ENCODE data around the gene RNASEL.

DNA sequence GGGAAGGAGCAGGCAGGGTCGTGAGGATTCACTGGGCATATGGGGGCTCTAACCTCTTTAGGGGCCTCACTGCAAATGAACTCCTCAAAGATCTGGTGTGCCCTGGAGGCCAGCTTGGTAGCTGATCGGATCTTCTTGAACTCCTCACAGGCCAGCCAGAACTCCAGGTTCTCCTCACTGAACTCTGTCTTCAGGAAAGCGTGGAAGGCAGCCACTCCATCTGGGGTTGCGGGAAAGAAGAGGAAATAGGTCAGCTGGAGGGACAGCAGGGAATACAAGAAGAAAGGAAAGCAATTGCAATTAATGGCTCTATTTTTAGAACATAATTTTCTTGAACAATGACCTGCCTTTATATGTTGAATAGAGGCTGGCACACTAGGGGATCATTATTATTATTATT is 12.9 kb upstream of the RNASEL start:
- TF ChIP-seq, protein P1, sequence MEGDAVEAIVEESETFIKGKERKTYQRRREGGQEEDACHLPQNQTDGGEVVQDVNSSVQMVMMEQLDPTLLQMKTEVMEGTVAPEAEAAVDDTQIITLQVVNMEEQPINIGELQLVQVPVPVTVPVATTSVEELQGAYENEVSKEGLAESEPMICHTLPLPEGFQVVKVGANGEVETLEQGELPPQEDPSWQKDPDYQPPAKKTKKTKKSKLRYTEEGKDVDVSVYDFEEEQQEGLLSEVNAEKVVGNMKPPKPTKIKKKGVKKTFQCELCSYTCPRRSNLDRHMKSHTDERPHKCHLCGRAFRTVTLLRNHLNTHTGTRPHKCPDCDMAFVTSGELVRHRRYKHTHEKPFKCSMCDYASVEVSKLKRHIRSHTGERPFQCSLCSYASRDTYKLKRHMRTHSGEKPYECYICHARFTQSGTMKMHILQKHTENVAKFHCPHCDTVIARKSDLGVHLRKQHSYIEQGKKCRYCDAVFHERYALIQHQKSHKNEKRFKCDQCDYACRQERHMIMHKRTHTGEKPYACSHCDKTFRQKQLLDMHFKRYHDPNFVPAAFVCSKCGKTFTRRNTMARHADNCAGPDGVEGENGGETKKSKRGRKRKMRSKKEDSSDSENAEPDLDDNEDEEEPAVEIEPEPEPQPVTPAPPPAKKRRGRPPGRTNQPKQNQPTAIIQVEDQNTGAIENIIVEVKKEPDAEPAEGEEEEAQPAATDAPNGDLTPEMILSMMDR (conservative IDR thresholded peaks at IDR 0.05 in 1 of 2, IDR thresholded peaks at IDR 0.05 in 1 of 2; ENCODE audit: low read depth in 1 of 2, low read length in 2 of 2): no peak
- no peak for TF ChIP-seq EZH2 (IDR thresholded peaks at IDR 0.05; ENCODE audit: low read length, missing control alignments)

Measured in fibroblast of lung (primary cell).